ENCODE data around the gene ESYT2.

ESYT2 gene

DNA sequence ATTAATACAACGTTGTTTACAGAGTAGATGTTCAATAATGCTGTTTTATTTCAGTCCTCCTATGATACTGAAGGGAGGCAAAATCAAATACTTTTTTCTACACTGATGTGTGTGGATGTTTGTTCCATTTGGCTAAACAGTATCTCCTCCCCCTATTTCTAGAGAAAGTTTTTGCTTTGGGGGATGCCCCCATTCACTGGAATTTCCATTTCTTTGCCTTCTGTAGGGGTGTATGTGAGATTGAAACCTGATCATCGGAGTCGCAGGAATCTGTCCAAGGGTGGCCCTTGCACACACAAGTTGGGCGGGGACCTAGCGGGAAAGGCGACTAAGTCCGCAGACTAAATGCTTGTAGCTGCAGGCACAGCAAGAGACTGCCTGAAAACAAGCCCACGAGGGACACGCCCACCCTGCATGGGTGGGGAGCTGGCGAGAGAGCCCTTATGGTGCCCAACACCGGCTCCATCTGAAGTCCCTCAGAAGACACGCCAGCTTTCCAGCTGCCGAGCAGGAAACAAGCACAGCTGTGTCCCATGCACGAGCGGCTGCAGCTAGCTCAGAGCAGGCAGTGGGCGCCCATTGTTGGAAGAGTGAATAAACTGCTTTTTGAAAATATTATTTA is 58.0 kb downstream of the ESYT2 start:
- DNase-seq: no peak

DNA sequence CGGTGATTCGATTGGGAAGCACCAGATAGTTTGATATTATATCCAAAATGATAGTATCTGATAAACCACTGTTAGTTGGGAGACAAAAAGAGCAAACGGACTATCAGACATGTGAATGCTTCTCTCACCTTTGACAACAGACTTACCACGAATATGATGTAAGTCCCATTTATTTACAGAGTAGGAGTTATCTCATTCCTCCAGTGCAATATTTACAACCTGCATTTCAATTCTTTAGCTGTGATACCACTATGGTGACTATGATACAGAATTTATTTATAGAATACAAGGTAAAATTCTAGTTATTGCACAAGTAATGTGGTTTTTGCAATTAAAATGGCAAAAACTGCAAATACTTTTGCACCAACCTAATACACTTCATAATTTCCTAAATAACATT is 61.6 kb downstream of the ESYT2 start:
- no peak for DNase-seq

DNA sequence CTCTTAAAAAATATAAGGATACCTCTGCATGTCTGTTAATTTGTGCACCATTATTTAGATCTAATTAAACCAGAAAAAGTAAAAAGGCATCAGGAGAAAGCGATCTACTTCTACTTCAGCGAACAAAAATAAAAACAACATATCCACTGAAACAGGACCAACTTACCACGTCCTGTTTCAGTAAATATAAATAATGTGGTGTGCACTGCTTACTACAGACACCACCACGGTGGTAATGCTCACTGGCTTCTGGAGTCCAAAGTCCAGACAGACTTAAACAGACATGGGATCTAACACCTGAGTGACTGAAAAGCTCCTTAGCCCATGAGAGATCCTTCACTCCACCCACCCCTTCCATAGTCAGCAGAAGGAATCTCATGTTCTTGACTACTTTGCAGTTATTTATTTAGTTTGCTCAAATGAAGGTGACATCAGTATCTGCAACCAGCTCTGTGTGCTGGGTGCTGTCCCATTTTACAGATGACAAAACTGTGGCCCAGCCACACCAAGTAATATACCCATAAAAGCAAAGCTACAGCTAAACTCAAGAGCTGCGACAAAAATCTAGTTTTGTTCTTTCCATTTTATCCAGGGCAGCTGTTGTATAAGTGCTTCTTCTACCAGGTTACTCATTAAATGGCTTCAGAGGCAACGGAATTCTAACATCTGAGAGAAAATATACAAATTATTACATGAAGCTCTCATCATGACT is 62.6 kb downstream of the ESYT2 start:
- no peak for DNase-seq

DNA sequence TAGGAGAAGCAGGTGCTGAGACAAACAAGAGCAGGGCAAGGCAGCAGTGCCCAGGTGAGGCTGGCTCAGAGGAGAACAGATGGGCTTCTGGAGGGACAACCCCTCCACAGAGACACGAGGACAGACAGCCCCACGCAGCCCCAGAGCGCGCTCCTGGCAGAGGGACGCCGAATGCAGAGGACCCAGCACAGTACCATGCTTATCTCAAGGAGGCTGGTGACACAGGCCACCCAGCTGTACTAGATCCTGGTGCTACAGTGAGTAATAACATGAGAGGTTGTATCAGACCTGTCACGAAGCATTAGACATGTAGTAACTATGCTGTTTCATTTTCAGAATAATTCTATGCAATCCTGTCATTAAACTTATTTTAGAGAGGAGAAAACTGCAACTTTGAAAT is 64.3 kb downstream of the ESYT2 start:
- no peak for DNase-seq

DNA sequence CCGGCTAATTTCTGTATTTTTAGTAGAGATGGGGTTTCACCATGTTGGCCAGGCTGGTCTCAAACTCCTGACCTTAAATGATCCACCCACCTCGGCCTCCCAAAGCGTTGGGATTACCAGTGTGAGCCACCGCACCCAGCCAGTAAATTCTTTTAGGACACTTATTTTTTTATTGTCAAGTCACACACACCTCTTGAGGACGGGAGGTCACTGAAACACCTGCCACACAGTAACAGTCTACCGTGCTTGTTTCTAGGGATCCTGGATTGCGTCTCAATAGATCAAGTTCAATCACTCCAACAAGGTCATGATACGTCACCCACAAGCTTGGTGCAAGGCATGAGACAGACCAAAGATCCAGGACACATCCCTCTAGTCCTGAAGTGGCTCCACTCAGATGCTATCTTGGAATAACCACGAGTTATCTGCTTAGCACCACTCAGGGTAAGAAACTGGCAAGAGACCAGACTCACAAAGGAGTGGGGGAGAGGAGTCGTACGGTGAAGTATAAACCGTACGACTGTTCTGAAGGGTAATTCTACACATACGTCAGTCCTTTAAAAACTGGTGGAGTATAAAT is 65.8 kb downstream of the ESYT2 start:
- DNase-seq: no peak

DNA sequence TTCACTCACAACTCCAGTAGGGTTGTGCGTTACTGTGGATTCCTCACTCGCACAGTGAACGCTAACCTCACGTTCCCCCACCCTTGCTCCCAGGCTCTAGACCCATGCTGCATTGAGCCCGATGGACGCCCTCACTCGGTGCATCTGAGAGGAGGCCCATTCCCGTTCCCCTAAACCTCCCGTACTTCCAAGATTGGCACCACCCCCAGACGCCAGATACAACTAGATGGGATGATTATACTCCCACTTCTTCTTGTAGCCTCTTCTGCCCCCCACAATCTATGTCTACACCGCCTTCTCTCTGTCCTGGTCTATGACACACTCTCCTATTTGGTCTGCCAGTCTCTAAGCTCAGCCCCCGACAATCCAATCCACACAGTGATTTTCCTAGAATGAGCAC is 67.4 kb downstream of the ESYT2 start:
- no peak for DNase-seq

DNA sequence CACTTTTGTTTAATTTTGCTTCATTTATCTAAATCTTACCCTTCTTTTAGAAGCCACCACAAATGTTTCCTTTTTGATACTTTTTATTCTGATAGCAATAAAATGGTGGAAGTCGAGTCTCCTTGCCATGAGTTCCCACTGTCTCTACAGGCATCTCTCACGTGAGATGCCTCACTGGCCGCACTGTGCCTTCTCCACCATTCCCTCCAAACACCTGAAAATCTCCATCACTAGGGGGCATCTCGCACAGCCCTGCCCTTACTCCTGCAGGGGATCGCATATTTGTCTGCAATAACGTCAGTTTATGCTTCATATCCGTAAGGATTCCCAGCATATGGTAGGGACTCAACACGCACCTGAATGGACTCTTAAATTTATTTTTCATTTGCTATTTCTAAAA is 68.4 kb downstream of the ESYT2 start:
- no peak for DNase-seq

DNA sequence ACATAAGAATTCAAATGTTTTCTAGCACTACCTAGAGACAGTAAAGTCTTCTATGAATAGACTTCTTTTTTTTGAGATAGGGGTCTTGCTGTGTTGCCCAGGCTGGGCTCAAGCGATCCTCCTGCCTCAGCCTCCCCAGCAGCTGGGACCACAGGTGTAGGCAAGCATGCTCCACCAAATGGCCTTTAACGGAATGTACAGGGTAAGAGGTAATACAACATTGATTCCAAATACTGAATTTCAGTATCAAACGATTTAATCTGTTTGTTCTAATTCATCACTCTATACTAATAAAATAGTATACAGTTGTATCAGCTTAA is 68.9 kb downstream of the ESYT2 start:
- no peak for DNase-seq

DNA sequence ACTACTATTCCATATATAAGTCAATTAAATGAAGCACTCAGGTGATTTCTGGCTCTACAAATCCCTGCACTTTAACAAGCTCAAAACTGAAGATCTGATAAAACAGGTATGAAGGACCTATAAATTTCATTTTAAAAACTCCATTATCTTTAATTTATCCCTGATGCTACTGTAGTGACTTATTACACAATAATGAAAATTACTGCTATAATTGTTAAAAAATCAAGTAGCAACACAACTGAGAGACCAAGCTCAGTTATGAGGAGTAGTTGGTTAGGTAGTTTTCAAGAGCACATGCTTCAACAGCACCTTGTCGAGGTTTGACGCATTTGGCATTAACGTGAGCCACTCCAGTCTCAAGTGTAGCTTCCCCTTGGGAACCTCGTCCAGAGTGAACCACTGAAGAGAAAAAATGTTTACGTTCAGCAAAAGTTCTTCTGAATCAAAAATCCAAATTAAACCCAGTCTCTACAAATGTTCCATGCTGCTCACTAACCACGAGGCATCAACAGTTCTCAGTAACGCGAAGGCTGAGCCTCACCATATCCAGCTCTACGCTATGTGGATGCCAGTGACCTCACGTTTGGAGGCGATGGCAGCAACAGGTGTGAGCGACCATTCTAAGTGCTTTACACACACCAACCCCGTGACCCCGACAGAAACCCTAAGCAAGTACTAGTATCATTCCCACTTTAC is 69.4 kb downstream of the ESYT2 start:
- no peak for DNase-seq

DNA sequence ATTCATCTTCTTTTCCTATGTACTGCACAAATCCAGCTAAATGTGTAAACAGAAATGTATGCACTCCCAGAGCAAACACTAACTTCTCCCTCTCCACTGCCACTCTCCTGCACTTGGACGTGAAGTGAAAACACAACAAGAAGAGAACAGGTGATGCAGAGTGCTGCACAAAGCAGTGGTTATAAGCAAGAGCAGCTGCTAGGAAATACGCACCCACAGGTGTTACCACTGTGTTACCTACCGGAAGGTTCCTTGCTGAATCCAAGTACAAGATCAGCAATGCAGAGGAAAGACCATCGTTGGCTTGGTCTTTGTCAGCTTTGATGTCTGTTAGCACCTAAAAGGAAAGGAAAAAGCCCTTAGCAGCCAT is 70.1 kb downstream of the ESYT2 start:
- DNase-seq: no peak

DNA sequence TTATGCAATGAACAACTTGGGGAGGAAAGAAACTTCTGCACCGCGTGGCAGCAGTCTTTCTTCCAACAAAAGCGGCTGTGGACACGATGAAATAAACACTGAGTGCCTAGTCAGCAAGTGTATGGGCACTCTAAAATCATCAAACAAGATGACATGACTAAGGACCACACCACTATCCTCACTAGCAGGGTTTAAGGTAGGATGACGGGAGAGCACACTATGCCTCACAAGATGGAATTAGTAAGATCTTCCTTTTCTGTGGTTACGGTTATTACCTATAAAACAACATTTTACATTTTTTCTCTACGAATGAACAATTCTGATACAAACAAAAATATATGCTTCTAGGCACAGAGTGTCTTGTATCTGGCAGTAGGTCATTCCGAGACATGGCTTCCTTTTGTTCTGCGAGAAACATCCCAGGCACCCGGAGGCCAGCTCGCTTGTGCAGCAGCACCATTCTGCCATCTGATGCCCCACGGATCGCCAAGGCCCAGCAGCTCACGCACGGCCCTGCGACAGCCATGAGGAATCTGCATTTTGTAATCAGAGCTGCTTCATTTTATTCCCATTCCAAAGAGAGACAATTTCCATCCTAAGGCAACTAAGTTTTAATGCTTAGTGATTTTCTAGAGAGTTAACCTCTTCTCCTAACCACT is 70.6 kb downstream of the ESYT2 start:
- no peak for DNase-seq

DNA sequence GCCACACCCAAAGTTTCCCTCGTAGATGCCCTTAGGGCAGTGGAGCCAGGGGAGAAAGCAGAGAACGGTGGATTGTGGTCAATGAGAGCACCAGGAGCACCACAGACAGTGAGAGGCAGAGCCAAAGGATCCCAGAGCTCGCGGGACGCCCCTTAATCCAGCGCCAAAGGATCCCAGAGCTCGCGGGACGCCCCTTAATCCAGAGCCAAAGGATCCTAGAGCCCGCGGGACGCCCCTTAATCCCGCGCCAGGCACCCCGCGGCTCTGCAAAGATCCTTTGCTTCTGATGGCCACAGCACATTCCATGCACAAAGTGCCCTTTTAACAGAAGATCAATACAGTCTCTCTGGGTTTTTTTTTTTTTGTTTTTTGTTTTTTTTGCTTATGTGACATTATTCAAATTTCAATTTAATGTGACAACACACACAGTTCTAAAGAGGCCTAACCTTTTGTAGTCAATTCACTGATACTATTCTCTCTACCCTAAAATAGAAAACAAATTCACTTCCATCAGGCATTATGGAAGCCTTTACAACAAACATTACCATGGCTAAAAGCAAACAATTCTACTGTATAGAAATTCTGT is 71.8 kb downstream of the ESYT2 start:
- no peak for DNase-seq

DNA sequence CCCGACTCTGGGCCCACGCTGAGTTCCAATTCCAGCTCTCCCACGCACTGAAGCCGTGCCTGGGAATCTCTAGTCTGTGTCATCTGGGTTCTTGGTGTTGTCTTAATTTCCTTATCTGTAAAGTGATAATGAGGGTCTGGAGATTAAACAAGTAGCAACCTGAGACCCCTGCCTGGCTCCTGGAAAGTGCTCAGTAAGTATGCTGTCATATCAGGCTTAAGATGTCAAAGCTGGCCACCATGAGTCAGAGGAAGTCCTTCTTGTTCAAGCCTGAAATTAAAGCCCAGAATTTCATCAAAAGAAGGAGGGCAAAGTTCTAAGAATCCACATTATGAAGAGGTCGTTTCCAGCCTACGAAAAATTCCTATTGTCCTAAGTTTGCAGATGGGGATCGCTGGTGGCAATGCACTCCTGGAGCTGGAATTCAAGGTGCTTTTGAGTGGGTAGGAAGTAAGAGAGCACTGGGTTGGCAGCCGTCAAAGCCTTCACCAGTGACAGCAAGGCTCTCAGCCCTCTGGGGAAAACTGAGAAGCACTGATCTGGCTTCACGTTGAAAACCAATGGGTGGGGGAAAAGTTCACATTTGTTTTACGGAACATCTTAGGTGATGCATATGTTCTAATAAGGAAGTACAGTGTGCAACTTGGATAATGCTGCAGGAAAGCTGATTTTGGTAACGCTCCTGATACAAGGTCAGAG is 74.4 kb downstream of the ESYT2 start:
- DNase-seq: no peak

DNA sequence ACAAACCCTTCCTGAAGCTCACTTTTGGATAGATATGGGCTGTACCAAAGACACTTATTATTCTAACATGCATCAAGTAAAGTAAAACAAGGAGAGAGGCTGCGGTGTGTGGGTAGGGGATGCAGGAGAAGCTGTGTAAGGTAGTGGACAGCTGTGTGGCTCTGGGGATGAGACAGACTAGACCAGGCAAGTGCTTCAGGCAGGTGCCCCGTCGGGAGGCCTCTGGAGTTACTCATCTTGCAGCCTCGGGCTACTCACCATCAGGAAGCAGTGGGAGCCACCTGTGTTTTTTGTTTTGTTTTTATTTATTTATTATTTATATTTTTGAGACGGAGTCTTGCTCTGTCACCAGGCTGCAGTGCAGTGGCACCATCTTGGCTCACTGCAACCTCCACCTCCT is 75.4 kb downstream of the ESYT2 start:
- no peak for DNase-seq

DNA sequence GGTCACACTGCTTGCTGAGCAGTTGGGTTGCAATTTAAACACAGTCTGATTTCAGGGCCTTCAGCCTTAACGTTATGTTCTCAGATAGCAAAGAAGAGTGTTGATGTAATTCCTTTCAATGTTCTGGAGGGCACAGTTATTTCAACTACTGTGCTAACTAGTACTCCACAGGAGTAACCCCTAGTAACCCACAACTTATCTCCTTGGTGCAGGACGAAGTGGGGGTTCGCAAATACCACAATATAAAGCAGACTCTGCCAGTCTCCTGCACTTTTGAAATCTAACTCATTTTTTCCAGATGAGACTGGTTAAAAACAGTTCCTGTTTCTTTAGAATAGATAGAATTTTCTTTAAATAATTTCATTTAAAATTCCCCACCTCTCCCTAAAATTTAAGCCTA is 77.6 kb downstream of the ESYT2 start:
- no peak for DNase-seq

DNA sequence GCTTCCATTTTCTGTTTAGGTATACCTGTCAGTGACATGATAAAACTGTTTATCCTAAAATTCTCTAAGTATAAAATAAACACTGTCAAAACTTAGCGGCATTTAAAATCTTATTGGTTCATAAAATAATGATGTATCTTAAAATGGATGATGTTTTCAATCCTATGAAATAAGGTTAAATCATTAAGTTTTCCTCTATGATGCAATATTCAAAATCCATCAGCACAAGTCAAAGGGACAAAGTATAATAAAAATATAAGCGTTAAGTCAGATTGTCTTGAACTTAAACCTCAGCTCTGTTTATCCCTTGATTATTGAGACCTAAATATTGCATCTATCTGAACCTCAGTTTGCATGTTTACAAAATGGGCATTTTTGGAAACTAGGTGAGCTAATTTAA is 78.1 kb downstream of the ESYT2 start:
- DNase-seq: no peak

DNA sequence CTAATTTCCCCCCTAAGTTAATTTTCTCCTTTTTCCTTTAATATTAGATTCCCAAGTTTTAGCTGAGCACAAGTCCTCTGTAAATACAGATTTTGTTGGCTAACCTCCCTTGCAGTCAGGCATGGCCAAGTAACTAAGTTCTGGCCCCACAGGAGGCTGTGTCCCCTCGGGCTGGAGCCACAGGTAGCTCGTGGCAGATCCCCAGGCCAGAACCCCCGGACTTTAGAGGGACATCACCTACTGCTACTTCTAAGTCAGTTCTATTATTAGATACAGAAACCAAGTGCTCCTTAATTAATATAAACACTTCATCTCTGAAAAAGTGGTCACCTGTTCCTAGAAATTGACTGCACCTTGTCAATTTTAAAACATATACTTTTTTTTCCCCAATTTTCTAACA is 78.6 kb downstream of the ESYT2 start:
- no peak for DNase-seq

DNA sequence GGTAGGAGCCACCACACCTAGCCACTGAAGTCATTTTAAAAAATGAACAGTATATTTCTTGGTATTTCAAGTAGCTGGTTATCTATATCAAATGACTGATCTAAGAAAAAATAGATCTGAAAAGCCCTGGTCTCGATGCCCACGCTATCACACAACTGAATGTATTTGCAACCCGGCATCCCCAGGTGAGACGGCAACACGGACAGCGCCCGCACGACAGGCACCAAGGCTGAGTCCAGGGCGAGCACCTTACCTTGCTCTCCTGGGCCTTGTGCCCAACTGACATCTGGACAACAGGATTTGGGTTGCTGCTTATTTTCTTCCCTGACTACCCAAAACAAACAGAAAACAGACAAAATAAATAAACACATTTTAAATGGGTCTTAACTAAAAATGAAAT is 79.9 kb downstream of the ESYT2 start:
- no peak for DNase-seq

DNA sequence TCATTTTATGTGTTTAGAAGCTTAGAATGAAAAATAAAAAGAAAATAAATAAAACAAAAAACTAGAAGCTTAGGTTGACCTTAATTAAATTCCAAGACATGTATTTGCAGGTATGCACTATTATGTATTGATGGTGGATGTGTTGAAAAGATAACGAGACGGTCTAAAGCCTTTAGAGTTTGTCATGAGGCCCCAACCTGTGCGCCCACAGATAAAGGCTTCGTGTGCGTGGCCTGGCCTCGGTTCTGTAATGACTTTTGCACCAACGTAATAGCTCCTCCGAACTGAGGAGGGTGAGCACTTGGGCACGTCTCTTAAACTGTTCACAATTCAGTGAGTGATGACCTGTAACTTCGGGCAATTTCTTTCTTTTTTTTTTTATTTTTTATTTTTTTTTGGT is 81.0 kb downstream of the ESYT2 start:
- DNase-seq: no peak

DNA sequence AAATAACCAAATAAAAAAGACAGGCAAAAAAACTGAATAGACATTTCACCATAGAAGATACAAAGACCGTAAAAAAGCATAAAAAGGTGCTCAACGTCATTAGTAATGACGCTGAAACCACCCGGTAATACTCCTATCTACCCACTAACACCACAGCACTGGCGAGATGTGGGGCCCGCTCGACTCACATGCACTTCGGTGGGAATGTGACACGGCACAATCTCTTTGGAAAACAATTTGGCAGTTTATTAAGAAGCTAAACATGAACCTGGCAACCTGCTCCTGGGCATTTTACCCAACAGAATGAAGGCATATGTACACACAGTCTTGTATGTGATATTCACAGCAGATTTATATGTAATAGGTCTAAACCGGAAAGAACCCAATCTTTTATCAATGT is 81.9 kb downstream of the ESYT2 start:
- no peak for DNase-seq

DNA sequence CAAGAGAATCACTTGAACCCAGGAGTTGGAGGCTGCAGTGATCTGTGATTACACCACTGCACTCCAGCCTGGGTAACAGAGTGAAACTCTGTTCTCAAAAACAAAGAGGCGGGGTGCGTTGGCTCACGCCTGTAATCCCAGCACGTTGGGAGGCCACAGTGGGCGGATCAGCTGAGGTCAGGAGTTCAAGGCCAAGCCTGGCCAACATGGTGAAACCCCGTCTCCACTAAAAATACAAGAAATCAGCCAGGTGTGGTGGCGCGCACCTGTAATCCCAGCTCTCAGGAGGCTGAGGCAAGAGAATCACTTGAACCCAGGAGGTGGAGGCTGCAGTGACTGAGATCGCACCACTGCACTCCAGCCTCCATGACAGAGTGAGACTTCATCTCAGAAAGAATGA is 82.4 kb downstream of the ESYT2 start:
- DNase-seq: no peak
